Adrenal gland (tissue), 5 donors: Measurements from ENCODE around the gene NYAP2.

Source experiments
- POLR2A ChIP-seq, 2 donors: fragments of 450-650 bp; IDR thresholded peaks; one replicate each; pipeline ENCODE4 v1.6.1; 2017; ENCODE audit warnings: antibody characterized with exemption in 2 of 2, mild to moderate bottlenecking in 2 of 2, moderate library complexity in 1 of 2
- TF ChIP-seq, protein P1 (sequence below), 6 experiments: fragments of 450-650 bp in 4 of 6; fragments of 200-600 bp in 2 of 6; sonication (generic) in 1 of 6; IDR thresholded peaks; 1 replicate in 5 of 6; 2 replicates in 1 of 6; pipeline versions ENCODE4 v1.5.1 to v1.8.0; 2016 to 2021; ENCODE audit warnings: antibody characterized with exemption in 6 of 6, mild to moderate bottlenecking in 2 of 6, moderate library complexity in 1 of 6
- donor health status: DM: no; HTN: no; CAD: no.

DNA sequence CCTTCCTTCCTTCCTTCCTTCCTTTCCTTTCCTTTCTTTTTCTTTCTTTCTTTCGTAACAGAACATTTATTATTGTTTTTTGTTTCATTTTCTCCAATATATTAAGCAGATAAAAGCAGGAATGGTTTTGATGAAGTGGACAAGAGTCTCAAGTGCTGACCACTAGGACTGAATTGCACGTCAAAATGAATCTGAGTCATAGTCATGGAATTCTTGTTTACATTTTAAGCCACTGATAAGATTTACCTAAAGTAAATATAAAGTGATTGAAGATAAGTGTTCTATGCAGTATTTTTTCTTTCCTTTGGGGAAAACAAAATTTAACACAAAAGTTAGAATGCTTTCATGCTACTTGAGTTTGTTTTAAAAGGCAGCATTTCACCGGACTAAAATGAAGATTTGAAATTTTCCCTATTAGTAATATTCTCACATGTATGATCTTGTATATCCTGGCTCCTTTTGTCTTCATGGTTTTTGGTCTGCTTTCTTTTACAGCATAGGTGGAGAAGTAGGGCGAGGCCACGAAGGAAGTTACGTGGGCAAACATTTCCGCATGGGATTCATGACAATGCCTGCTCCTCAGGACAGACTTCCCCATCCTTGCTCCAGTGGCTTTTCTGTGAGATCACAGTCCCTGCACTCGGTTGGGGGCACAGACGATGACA, 113.5 kb downstream of the NYAP2 start:
- TF ChIP-seq, protein P1, sequence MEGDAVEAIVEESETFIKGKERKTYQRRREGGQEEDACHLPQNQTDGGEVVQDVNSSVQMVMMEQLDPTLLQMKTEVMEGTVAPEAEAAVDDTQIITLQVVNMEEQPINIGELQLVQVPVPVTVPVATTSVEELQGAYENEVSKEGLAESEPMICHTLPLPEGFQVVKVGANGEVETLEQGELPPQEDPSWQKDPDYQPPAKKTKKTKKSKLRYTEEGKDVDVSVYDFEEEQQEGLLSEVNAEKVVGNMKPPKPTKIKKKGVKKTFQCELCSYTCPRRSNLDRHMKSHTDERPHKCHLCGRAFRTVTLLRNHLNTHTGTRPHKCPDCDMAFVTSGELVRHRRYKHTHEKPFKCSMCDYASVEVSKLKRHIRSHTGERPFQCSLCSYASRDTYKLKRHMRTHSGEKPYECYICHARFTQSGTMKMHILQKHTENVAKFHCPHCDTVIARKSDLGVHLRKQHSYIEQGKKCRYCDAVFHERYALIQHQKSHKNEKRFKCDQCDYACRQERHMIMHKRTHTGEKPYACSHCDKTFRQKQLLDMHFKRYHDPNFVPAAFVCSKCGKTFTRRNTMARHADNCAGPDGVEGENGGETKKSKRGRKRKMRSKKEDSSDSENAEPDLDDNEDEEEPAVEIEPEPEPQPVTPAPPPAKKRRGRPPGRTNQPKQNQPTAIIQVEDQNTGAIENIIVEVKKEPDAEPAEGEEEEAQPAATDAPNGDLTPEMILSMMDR (IDR thresholded peaks at IDR 0.05), result no peak
- no peak for TF ChIP-seq POLR2A (IDR thresholded peaks at IDR 0.05)
